HG03575 (cell line): ENCODE measurements around the gene CRY2.
"Not testable (repeated sequence)": the region's sequence is repeated elsewhere in the genome, so short reads cannot be mapped to it uniquely, and the experiment has no call there.

ENCODE experiments used
- ATAC-seq: cut with Tn5 transposase; IDR thresholded peaks from one replicate; pipeline ENCODE4 v1.9.1; 2021; ENCODE audit not compliant: unreplicated experiment, insufficient number of reproducible peaks, low FRiP score; ENCODE audit errors: extremely low read depth

The CRY2 gene

DNA sequence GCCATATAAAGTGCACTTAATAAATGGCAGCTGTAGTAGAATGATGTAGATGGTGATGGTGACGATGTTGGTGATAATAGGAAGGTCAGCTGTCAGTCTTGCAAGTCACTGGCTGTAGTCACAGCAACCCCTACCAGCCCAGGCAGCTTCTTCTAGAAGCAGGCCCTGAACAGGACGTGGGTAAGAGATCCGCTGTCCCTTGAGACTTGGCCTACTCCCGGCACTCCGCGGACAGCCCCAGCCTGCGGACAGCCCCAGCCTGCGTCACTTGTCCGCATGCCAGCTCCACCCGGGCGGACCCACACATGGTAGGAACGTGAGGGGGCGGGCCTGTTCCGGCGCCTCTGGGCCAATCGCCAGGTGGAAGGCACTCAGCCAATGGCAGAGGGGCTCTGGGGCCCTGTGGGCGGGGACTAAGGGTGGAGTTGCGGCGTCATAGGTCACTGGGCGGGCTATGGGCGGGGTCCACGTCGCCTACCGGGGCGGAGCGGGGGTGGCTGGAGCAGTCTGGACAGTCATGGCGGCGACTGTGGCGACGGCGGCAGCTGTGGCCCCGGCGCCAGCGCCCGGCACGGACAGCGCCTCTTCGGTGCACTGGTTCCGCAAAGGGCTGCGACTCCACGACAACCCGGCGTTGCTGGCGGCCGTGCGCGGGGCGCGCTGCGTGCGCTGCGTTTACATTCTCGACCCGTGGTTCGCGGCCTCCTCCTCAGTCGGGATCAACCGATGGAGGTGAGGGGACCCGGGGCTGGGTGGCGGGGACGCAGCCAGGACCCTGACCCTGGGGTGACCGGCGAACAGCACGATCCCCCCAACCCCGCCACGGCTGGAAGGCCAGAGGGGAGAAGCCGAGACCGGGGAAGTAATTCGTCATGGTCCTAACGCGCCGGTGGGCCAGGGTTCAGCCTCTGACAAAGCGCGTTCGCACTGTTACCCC, at the start of gene CRY2:
TSS of gene CRY2 (plus strand) at position 502 of the 937 bp plus-strand sequence. CDS start at position 518, 16 bp downstream.
- ATAC-seq, result peak; percentile 57

DNA sequence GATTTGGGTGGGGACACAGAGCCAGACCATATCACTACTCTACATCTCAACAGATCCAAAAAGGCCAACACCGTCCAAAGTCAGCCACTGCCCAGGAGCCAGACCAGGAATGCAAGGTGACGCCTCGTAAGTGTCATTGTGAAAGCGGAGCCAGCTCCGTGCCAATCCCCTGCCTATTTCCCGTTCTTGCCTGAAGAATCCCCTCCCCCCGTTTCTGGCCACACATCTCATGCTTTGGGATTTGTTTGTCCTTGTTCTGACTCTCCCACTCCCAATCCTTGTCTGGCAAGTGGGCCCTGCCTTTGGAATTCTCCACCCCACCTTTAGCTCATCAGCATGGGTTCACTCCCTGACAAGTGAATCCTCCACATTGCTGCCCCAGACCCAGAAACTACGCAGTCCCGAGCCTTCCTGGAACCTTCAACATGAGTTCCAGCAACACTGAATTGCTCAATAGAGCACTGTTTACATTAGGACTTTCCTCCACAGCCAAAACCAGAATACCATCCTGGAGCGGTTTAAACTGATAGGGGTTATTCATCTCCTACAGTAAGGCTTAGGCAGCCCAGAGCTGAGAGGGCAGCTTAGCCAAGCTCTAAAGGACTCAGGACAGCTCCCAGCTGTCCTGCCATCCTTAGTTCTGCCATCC, 48.4 kb upstream of the CRY2 start:
- ATAC-seq, result no peak

DNA sequence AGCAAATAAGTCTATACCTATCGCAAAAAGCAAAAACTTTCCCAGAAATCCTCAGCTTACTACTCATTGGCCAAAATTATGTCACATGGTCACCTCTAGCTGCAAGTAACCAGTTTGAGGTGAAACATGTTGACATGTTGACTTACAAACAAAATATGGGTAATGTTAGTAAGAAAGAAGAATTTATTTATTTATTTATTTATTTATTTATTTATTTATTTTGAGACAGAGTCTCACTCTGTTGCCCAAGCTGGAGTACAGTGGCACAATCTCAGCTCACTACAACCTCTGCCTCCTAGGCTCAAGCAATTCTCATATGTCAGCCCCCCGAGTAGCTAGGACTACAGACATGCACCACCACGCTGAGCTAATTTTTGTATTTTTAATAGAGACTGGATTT, 47.7 kb upstream of the CRY2 start:
- no peak for ATAC-seq

DNA sequence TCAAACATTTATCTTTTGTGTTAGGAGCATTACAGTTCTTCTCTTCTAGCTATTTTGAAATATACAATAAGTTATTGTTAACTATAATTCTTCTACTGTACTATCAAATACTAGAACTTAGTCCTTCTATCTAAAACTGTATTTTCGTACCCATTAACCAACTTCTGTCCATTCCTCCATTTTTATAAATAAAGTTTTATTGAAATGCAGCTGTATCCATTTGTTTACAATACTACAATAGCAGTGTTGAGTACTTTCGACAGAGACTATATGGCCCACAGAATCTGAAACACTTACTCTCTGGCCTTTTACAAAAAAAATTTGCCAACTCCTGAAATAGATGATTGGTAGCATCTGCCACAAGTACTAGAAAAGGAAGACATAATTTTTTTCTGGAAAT, 47.0 kb upstream of the CRY2 start:
- no peak for ATAC-seq

DNA sequence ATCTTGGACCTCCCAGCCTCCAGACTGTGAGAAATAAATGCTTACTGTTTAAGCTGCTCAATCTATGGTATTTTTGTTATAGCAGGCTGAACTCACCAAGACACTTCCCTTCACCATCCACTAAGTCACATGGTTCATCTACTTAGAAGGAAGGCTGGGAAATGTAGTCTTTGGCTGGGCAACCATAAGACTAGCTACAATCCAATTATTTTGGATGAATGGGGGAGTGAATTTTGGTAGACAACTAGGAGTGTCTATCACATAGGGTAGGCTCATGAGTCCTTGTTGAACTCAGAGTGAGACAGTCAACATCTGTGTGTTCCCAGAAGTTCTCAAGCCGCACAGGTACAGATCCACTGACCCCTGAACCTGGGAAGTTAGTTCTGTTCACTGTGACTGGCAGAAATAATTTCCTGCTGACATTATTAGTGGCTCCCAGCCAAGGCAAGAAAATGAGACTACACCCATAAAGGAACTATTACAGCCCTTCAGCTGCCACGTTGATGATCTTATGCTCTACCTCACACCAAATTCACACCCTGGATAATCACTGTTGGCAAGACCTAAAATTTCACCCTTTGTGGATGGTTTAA, 45.5 kb upstream of the CRY2 start:
- ATAC-seq, result no peak

- no peak for ATAC-seq
Measured at GRCh38 chr11:45802531-45803317, 44.6 kb upstream of the CRY2 start.

DNA sequence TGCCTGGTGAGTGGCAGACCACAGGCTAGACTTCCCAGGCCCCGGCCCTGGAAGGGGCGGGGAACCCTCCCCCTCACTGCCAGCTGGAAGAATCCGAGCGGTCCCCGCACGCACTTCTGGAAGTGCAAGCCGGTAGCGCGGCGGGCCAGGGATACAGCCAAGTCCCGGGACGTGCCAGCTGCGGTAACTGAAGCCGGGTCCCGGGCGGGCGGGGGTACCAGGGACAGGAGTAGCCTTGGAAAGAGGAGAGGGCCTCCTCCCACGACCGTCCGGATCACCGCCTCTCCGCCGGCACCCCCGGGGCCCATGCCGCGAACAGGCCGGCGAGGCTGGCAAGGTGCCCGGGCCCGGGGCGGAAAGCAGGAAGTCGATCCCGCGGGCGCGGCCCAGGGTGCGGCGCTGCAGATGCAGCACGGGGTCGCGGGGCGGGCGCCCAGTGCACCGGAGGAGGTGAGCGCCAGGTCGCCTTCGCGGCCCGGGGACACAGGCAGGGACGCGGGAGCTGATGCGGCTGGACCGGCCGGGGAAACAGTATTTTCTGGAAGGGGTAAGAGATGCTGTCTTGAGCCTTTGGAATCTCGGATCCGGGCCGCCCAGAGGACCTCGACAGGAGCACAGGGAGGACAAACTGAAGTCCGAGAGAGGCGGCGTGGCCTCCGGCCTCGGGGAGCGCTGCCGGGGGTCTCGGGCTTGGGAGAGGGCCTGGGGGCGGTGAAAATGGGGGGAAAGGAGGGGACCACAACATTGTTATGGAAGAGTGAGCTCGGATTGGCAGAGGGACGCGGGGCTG, 43.1 kb upstream of the CRY2 start:
- no peak for ATAC-seq

DNA sequence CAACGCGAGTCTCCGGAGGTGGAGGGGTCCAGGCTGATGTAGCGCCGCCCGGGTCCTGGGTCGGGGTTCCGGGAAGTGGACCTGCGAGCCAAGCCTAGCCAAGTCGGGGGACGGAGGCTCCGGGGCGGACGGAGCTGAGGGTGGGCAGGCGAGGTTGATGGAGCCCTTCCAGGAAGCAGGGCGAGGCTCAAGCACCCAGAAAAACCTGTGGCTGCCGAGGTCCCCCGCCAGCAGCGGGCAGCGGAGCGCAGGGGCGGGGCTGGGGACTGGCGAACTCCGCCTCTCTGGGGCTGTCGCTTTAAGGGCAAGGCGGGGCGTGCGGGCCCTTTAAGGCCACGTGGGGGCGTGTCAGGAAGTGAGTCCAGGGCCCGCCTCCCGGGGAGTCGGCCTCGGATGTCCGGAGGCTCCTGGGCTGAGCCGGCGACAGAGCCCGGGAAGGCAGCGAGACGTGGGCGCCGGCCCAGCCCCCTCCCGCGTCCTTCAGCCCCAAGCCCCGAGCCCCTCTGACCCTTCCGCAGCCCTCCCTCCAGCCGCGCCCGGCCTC, 42.4 kb upstream of the CRY2 start, which contains the start of gene SLC35C1:
TSS of gene SLC35C1 (plus strand) at position 389 of the 544 bp plus-strand sequence. CDS start 653 bp downstream, outside the sequence.
- peak; percentile 79 for ATAC-seq

DNA sequence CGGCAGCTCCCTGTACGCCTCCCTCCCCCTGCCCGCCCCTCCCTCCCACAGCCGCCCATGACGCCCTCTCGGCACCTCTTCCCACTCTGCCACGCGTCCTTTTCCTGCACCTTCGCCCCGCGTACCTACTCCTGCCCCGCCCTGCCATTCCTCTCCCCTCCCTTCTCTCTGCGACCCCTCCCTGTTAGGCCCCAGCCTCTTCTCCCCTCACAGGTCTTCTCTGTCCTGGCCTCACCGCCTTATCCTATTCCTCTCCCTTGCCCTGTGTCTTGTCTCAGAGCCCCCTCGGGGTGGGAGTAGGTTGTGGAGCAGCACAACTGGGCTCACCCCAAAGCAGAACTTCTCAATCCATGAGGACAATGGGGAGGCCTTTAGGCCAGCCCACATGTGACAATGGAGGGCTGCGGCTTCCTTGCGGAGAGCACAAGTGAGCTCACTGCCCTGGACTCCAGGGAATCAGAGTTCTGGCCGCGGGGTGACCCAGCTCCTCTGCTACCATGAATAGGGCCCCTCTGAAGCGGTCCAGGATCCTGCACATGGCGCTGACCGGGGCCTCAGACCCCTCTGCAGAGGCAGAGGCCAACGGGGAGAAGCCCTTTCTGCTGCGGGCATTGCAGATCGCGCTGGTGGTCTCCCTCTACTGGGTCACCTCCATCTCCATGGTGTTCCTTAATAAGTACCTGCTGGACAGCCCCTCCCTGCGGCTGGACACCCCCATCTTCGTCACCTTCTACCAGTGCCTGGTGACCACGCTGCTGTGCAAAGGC, 41.8 kb upstream of the CRY2 start:
- ATAC-seq, result no peak

DNA sequence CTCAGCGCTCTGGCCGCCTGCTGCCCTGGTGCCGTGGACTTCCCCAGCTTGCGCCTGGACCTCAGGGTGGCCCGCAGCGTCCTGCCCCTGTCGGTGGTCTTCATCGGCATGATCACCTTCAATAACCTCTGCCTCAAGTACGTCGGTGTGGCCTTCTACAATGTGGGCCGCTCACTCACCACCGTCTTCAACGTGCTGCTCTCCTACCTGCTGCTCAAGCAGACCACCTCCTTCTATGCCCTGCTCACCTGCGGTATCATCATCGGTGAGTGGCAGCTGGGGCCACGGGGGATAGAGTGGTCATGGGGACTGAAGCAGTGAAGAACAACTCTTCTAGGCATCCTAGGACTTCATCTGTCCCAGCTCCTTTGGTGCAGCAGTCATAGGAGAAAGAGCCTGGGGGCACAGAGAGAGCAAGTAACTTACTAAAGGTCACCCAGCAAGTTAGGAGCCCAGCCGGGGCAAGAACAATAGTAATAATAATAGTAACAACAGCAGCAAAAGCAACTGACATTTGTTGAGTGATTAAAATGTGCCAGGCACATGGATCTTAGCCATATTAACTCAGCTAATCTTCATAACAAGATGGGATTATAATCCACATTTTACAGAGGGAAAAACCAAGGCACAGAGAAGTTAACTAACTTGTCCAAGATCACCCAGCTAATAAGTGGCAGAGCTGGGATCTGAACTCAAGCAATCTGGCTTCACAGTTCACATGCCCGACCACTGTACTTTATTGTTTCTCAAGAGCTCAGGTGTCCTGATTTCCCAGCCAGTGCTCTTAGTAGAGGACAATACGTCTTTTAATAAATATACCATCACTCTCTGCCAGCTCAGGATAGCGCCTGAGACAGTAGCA, 41.0 kb upstream of the CRY2 start:
- ATAC-seq, result no peak

DNA sequence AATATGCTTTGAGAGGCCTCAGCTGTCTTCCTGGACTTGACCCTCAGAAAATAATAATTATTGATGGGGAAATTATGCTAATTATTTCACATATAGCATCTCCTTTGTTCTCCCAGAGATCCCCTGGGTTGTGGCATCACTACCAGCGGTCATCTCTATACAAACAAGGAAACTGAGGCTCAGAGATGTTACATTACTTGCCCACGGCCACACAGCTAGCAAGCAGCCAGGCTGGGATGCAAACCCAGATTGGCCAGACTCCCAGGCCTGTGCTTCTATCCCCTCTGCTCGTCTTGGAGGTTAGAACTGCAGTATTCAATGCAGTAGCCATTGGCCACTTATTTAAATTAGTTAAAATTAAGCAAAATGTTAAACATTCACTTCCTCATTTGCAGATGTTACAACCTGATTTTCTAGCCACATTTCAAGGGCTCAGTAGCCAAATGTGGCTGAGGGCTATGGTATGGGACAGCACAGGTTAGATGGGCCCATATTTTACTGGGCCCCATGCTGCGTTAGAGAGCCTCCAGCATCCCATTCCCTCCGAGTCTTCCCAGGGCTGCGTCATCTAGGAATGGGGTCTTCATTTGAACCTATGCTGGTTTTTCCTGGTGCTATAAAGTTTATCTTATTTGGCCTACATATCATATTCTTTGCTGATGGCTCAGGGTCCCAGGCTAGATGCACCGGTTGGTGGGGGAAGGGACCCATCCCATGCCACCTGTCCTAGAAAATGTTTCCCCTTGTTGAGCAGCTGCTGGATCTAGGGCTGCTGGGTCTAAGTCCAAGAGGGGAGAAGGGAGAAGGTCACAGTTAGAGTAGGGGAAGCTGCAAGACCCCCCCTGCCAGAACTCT, 40.1 kb upstream of the CRY2 start:
- no peak for ATAC-seq

DNA sequence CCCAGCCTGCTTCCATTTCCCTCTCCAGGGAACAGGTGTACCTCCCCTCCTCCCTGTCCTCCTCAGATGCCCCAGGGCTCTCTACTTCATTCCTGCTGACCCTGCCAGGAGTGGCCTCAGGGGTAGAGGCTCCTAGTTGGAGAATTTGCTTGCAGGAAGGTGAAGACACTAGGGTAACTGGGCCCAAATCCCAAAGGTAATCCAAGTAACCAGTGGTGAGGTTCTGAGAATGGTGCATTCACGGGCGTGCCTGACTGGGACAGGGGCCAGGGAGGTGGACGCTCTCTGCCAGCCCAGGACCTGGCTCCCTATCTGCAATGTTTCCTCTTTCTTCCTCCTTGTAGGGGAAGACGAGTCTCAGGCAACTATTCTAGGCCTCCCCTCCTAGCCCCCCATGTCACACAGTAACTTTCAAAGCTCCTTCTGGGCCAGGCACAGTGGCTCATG, 39.5 kb upstream of the CRY2 start:
- ATAC-seq, result no peak

DNA sequence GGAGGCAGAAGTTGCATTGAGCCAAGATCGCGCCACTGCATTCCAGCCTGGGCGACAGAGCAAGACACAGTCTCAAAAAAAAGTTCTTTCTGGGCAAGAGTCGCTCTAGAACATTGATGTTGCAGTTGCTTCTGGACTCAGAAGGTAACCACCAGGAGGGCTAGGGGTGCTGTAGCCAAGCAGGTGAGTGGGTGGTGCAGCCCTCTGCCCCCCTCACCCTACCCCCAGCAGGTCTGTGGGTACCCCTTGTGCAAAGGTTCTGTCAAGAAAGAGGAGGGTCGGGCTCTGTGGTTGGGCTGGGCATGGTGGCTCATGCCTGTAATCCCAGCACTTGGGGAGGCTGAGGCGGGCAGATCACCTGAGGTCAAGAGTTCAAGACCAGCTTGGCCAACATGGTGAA, 38.8 kb upstream of the CRY2 start:
- ATAC-seq, result not testable (repeated sequence)

DNA sequence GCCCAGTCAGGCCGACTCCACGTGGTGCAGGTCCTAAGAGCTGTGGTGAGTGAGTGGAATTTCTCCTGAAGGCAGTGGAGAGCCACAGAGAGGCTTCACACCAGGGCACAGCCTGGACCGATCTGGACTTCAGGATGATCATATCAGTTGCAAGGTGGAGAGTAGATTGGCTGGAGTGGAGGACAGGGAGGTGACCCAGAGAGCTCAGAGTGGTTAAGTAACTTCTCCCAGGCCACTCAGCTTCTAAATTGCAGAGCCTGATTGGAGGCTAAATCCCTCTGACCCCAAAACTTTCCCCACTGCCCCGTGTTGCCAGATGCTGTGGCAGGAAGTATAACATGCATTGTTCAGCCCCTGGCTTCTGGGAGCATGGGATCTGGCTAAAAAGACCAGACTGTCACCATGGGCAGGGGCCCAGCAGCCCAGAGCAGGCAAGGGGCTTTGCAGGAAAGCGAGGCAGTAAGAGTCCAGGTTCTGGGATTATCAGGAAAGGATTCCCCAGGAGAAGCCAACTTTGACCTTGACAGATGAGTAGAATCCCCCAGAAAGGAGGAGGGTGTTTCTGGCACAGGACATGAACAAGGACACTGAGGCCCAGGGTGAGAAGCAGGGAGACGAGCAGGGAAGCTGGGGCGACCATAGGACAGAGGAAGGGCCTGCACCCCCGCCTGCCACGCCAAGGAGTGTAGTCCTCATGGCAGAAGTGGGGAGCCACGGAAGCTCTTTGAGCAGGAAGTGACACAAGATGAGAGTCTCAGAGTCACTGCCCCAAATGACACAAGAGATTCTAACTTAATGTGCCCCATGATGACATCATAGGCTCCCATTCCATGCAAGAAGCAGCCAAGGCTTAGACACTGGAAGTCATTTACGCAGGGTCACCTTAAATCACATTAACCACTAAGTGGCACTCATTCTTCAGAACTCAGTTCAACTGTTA, 37.5 kb upstream of the CRY2 start:
- ATAC-seq, result no peak
